Embryonic facial prominence (tissue), 1 donor: ENCODE results near the gene PRSS53.

ENCODE experiments used
- DNase-seq: peaks from one replicate; pipeline ENCODE4 v3.0.0-alpha.2; 2016; ENCODE audit errors: extremely low spot score

Gene PRSS53

DNA sequence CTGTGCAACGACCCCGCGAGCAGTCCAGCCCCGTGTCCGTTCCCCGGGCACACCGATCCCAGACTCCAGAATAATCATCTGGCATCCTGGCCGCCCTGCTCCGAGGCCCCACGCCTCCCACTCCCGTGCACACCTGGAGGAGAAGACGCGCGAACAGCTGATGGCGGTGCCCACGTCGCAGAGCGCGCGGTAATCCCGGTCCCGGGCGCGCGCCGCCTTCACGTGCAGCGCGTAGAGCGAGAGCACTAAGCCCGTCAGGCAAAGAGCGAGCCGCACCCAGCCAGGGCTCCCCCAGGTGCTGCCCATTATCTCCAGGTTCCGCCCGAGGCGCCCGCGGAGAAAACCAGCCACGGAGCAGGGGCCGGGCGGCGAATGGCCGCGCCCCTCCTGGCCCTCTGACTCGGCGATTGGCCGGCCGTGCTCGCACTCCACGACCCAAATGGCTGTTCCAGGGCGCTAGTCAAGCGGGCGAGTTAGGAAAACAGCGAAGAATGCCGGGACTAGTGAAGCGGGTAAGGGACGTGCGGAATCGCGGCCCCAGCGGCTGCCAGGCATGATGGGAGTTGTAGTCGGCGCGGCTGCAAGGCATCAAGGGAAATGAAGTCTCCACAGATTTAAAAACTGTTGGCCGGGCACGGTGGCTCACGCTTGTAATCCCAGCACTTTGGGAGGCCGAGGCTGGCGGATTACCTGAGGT is 5.8 kb upstream of the PRSS53 start, which contains the start of gene VKORC1:
Gene VKORC1 (minus strand): TSS at position 374 of the 697 bp plus-strand sequence. CDS start 68 bp downstream, at position 306.
- peak; percentile 83 for DNase-seq

DNA sequence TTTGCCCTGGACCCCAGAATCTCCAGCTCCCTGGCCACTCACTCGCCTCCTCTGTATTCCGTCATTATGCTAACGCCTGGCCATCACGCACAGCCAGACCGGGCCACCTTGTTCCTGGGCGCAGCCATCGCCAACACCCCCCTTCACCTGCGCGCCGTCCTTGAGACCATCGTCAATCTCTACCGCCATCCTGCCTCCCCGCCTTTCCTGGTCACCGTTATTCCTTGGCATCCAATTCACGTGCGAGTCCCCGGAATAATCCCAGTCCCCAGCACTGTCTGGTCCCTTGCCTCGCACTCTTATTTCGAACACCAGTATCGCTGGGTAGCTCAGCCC is 5.3 kb upstream of the PRSS53 start:
- no peak for DNase-seq

DNA sequence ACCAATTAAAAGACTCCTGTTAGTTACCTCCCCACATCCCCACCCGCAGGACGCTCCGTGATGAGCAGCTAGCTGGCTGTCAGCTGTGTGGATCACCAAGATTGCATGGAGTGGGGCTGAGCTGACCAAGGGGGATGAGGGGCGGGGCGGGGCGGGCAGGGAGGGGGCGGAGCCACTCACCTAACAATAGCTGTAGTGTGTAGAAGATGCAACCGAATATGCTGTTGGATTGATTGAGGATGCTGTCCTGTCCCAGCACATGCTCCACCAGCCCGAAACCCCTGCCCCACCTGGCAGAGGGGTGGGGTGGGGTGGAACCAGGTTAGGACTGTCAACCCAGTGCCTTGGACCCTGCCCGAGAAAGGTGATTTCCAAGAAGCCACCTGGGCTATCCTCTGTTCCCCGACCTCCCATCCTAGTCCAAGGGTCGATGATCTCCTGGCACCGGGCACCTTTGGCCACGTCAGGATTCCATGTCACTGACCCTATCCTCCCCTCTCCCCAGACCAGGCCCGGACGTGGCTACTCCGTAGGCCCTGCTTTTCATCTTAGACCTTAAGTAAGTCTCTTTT is 4.5 kb upstream of the PRSS53 start:
- DNase-seq: no peak

DNA sequence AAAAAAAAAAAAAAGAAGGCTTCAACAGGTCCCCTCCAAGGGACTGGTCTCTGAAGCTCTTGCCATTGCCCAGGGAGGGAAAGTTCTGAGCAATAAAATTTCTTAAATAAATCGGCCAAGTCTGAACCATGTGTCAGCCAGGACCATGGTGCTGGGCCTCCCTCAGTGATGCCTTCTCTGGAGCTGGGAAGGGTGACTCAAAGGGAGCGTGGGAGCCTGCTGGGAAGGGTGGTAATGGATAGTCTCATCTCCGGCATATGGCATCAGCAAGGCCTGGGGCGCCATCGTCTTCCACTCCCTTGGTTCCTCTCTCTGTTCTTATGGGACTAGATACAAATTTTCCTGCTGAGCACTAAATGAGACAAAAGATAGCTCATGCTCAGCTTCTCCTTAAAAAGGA is 3.6 kb upstream of the PRSS53 start:
- no peak for DNase-seq

DNA sequence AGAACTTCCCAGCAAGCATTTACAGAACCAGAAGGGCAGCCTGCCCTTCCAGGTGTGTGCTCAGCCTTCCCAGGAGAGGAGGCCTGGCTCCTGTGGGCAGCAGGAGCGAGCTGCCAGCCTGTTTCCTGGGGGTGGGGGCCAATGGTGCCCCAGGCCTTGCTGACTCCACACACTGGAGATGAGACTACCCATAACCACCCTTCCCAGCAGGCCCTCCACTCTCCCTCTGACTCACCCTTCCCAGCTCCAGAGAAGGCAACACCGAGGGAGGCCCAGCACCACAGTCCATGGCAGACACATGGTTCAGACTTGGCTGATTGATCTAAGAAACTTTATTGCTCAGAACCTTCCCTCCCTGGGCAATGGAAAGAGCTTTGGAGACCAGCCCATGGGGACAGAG is 1.8 kb upstream of the PRSS53 start:
- no peak for DNase-seq

DNA sequence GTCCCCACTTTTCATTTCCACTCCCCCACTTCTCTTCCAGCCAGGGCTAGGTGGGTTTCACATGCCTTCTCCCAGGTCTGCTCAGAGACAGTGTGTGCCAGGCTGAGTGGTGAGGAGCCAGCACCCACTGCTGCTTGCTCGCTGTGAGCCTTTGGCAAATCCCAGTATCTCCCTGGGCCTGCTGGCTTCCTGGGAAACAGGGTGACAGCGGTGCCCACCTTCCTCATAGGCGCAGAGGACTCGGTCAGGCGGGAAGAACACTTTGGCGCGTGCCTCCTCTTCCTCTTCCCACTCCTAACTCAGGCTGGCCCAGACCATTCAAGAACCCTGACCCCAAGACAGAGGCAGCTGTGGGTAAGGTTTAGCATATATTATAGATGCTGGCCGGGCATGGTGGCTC is 456 bp upstream of the PRSS53 start:
- no peak for DNase-seq

DNA sequence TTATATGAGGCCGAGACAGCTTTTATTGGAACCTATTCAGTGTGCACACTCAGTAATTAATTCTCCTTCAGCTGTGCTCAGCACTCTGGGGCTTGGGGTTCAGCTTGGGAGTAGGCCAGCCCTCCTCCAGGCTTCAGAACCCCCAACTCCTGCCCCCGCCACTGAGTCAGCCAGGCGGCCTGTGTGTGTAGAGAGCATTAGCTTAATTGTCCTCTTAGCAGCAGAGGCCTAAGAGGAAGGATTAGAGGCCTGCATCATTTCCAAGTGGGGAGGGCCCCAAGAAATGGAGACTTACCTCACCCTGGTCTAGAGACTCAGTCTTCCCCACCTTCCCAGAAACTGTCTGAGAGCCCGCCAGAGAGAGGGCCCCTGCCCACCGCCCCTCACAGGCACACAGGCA is 772 bp downstream of the PRSS53 start:
- DNase-seq: no peak

DNA sequence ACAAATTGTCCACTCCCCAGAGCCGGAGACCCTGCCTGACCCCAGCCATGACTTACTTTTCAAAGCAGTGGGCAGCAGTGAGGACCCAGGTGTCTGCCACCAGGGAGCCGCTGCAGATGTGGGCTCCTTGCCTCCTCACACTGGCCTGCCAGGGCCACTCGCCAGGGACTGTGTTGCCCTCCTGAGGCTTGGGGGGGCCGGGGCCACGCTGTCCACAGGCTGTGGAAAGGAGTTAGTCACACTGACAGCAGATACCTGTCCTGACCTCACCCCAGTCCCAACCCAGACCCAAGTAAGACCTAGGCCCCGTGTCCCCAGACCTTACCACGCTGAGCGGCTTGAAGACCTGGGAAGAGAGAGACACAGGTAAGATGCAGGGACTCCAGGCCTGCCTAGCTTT is 1.3 kb downstream of the PRSS53 start:
- no peak for DNase-seq

DNA sequence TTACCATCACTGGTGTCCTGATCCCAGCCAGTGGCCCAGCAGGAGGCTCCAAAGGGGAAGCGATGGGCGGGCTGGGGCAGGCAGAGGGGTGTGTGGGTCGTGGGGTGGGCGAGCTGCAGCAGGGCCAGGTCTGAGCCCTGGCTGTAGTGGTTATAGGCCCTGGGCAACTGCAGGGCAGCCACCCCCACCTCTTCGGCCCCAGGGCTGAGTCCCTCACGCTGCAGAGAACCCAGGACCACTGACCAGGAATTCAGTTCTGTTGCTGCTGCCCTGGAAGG is 2.2 kb downstream of the PRSS53 start:
- DNase-seq: no peak

DNA sequence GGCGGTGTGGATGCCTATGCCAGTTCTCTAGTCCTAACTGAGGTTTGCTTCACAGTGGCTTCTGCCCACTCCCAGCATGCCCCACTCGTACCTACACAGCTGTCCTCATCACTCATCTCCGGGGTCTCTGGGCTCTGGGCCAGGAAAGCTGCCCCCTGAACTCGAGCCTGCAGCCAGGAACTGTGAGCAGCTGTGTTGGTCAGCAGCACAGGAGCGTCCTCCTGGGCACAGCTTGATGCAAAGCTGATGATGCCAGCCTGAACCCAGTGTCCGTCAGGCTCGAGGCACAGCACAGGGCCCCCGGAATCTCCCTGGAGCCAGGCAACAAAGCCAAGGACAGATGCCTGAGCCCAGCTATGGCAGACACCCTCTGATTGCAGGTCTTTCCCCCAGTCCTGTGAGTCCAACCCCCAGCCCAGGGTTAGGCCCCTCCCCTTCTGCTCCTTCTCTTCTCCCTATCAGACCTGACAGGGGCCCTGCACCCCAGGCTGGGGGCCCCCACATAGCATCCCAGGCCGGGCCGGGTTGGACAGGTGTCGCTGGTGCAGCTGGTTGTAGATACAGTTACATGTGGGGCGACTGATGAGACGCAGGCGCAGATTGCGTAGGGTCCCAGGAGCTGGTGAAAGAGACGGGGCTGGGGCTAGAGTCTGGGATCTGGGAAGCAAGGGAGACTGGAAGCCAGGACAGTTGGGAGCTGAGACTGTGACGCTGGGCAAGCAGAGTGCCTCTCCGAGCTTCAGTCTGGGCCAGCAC is 2.7 kb downstream of the PRSS53 start:
- DNase-seq: no peak

DNA sequence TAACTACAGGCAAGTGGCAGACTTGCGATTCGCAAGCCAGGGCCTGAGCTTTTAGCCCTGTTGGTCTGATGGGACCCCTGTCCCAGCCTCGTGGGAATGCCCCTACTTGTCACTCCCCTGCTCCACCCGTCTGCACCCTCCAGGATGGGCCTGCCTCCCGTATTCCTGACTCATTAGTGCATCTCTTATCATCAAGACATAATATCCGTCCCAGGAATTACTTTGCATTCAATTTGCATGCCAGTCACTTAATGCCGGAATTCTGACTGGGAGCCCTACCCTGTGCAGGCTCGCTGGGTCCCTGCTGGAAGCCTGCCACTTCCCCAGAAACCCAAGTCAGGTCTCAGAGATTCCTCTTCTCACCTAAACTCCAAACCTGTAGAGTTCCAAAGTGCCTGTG is 3.3 kb downstream of the PRSS53 start:
- no peak for DNase-seq

DNA sequence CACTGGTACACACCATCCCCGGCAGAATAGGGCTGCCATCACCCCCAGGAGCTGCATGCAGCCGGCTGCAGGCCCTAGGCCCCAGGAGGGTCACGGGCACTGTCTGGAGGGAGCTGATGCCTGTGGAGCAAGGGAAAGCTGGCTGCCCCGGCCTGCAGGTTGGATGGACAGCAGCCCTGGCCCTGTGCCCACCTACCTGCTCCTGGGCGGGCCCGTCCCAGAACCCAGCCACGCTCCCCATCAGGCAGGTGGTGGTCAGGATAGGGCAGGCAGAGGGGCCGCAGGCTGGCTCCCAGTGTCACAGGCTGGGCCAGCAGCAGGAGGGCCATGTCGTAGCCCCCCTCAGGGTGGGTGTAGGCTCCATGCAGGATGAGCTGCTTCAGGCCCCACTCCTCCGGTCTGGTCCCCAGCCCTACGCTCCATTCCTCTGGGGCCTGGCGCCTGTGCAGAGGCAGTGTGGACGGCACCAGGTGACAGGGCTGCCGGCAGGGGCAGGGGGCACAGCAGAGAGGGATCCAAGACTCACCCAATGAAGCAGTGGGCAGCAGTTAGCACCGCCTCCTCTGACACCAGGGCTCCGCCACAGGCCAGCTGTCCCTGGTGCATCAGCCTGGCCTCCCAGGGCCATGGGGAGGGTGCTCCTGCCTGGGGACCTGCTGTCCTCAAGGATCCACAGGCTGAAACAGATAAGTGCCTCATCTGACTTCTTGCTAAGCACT is 4.0 kb downstream of the PRSS53 start:
- DNase-seq: no peak

DNA sequence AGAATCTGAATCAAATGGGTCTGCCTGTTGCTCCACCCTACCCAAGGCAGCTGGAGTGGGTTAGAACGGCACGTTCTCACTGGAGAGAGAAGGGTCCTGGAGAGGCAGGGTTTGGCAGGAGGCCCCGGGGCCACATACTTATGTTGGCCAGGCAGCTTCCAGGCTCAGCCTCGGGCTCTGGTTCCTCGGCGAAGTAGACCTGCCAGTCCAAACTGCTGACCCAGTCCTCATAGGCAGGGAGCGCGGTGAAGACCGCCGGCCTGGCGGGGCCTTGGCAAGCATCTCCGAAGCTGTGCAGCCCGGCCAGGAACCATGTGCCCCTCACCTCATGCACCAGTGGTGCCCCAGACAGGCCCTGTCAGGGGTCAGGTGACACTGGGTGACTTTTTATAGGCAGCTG is 4.8 kb downstream of the PRSS53 start:
- DNase-seq: no peak

DNA sequence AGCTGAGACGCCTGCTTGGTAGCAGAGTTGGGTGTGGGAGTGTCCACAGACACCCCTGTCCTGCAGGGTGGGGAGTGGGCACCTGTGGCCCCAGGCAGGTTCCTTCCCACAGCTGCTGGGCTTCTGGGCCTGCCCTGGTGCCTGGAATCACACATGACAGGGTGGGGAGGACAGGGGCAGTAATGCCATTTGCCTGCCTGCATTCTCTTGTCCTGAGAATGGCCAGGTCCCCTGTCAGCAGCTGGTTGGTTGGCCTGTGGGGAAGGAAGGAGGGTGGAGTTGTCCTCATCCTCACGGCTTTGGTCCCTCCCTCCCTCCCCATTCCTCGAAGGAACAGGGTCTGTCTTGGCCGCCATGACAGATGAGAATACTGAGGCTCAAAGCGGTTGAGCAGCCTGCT is 5.2 kb downstream of the PRSS53 start:
- DNase-seq: no peak

DNA sequence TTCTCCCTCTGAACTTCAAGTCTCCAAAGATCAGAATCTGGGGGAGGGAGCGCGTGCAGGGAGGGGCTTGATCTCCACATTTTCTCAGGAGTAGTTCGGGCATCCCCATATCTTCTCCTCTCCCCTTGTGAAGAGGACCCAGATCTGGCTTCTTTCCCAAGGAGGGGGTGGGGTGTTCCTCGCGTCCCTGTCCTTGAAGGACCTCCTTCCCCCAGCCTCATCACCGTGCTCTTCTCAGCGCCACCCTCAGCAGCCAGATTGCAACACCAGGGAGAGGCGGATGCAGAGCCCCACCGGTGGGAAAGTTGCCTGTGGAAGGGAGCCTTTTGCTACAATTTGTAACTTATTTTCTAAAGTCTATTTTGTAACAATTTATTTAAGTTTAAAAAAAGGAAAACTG is 5.7 kb downstream of the PRSS53 start:
- DNase-seq: no peak

DNA sequence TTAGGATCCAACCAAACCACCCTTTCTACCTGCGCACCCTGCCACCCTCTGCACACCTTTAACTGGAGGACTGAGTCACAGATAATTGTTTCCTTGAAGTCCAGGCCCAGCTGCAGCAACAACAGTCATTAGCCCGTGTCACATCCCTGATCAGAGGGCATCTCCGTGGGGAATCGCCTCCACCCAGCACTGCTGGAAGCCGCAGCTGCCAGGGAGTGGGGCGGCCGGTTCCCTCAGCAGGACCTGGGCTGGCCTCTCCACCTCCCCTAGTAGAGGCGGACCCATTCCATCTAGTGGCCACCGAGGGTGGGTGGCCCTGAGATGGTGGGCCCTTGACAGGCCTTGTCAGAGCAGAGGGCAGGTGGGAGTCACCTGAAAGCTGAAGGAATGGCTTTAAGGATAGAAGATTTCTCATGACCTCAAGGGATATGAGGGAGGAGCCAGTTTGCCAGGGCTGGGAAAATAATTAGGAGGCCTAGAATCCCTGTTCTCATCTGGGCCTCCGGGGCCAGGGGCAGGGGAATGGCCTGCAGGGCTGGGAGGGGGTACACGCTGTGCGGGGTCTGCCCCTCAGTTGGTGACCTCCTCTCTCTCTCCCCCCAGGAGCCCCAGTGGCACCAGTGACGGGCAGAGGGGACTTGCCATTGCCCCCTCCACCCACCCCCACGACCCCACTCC is 6.2 kb downstream of the PRSS53 start:
- DNase-seq: no peak

DNA sequence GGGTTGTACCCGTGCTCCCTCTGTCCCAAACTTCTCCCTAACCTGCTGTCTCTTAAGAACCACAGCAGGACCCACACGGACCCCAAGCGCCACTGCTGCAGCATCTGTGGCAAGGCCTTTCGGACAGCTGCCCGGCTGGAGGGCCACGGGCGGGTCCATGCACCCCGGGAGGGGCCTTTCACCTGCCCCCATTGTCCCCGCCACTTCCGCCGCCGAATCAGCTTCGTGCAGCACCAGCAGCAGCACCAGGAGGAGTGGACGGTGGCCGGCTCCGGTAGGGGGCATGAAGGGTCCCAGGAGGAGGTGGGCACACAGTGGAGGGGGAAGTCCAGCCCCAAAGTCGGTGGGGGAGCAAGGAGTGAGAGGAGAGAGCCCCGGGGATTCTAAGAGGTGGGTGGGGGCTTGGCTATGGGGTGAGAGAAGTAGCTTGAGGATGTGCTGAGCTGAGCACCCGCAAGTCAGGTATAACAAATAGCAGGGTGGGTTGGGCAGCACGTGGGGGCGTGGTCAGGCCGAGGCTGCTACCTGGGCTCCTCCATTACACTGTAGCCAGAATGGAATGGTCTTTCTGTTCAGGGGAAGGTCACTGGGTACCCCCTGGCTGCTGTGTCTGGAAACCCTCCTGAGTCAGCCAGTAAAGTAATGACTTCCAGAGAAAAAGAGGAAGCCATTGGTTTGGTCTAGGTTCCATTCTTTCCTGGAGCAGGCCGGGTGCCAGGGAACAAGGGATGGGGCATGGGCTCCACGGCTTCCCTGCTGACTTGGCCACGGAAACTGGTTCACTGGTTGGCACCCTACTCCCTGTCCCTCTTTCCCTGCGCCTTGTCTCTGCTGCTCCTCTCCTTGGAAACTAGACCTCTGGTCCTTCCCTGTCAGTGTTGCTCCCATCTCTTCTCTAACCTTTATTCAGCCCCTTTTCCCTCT is 7.1 kb downstream of the PRSS53 start:
- DNase-seq: no peak

DNA sequence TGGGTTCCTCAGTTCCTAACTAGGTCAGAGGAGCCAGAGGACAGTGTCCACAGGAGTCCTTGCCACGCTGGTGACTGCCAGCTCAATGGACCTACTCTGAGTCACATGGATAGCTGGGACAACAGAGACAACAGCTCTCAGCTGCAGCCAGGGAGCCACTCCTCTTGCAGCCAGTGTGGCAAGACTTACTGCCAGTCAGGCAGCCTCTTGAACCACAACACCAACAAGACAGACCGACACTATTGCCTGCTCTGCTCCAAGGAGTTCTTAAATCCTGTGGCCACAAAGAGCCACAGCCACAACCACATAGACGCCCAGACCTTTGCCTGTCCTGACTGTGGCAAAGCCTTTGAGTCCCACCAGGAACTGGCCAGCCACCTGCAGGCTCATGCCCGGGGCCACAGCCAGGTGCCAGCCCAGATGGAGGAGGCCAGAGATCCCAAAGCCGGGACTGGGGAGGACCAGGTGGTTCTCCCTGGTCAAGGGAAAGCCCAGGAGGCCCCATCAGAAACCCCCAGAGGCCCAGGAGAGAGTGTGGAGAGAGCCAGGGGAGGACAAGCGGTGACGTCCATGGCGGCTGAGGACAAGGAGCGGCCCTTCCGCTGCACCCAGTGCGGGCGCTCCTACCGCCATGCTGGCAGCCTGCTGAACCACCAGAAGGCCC is 7.9 kb downstream of the PRSS53 start:
- DNase-seq: no peak

DNA sequence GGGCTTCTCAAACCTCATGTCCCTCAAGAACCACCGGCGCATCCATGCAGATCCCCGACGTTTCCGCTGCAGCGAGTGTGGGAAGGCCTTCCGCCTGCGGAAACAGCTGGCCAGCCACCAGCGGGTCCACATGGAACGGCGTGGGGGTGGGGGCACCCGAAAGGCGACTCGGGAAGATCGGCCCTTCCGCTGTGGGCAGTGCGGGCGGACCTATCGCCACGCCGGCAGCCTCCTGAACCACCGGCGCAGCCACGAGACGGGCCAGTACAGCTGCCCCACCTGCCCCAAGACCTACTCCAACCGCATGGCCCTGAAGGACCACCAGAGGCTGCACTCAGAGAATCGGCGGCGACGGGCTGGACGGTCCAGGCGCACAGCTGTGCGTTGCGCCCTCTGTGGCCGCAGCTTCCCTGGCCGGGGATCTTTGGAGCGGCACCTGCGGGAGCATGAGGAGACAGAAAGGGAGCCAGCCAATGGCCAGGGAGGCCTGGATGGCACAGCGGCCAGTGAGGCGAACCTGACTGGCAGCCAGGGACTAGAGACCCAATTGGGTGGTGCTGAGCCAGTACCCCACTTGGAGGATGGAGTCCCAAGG is 8.6 kb downstream of the PRSS53 start:
- no peak for DNase-seq

DNA sequence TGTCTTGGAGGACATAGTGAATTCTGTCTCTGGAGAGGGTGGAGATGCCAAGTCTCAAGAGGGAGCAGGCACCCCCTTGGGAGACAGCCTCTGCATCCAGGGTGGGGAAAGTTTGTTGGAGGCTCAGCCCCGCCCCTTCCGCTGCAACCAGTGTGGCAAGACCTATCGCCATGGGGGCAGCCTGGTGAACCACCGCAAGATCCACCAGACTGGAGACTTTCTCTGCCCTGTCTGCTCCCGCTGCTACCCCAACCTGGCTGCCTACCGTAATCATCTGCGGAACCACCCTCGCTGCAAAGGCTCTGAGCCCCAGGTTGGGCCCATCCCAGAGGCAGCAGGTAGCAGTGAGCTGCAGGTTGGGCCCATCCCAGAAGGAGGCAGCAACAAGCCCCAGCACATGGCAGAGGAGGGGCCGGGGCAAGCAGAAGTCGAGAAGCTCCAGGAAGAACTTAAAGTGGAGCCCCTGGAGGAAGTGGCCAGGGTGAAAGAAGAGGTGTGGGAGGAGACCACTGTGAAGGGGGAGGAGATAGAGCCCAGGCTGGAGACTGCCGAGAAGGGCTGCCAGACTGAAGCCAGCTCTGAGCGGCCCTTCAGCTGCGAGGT is 9.3 kb downstream of the PRSS53 start:
- DNase-seq: no peak
